Dendritic cell treated with granulocyte-macrophage colony-stimulating factor and Interleukin-4, amounts not matched to agents 40 ng/mL and 50 ng/mL, for 4 days (primary cell): ENCODE measurements around the gene SGCD.

Experiments used
- H3K27ac Mint-ChIP-seq: one replicate; pipeline ENCODE4 v1.8.0; 2022; ENCODE audit warnings: mild to moderate bottlenecking, mixed read lengths
- H3K27me3 Mint-ChIP-seq: one replicate; pipeline ENCODE4 v1.8.0; 2022; ENCODE audit warnings: mild to moderate bottlenecking, mixed read lengths
- H3K36me3 Mint-ChIP-seq: one replicate; pipeline ENCODE4 v1.8.0; 2022; ENCODE audit warnings: low read depth, mixed read lengths
- H3K4me1 Mint-ChIP-seq: one replicate; pipeline ENCODE4 v1.8.0; 2022; ENCODE audit warnings: low read depth, mixed read lengths
- H3K4me3 Mint-ChIP-seq: one replicate; pipeline ENCODE4 v1.8.0; 2022; ENCODE audit warnings: mild to moderate bottlenecking, moderate library complexity, mixed read lengths
- H3K9me3 Mint-ChIP-seq: one replicate; pipeline ENCODE4 v1.8.0; 2022; ENCODE audit warnings: mixed read lengths
- intact Hi-C: fragments of 100-400 bp; cut with micrococcal nuclease; formaldehyde crosslinking; loops from one replicate; pipeline ENCODE4 v1.15.0; 2022

Gene SGCD

DNA sequence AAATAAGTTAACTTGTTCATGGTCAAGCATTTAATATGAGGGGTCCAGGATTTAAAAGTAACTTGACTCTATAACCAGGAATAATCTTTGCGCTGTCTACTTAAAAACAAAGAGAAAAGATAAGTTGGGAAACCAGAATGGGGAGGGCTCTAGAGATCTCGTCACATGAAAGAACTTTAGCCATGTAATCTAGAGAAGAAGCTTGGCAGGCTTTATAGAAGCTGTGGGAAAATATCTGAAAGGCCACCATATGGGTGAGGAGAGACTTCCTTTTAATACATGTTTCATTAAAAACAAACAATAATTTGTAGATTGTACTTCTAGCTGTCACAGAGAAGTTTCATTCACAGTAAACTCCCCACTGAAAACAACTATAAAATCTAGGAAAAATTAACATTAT lies 476.4 kb downstream of the SGCD start:
- no peaks in the 10 kb centered on the region for H3K36me3 Mint-ChIP-seq
- intact Hi-C loops: no loop called here
- H3K9me3 Mint-ChIP-seq: peaks cover 11% of the 10 kb centered on the region
- H3K27ac Mint-ChIP-seq: no peak overlapping the region
- no peaks in the 10 kb centered on the region for H3K27me3 Mint-ChIP-seq
- no peaks in the 10 kb centered on the region for H3K4me1 Mint-ChIP-seq
- H3K4me3 Mint-ChIP-seq: no peak overlapping the region

GRCh38 chr5:156812959-156813358 lies 486.0 kb downstream of the SGCD start:
- peaks cover 1% of the 10 kb centered on the region for H3K27me3 Mint-ChIP-seq
- H3K4me1 Mint-ChIP-seq: no peaks in the 10 kb centered on the region
- H3K4me3 Mint-ChIP-seq: no peak overlapping the region
- intact Hi-C loops: no loop called here
- H3K9me3 Mint-ChIP-seq: no peaks in the 10 kb centered on the region
- H3K36me3 Mint-ChIP-seq: no peaks in the 10 kb centered on the region
- H3K27ac Mint-ChIP-seq: no peak overlapping the region

- intact Hi-C loops: no loop called here
- H3K27me3 Mint-ChIP-seq: peaks cover 1% of the 10 kb centered on the region
Observed at GRCh38 chr5:156815988-156816599, 489.1 kb downstream of the SGCD start.

More at GRCh38 chr5:156815988-156816599, 489.1 kb downstream of the SGCD start:
- Mint-ChIP-seq H3K4me3 (no peak overlapping the region), H3K9me3 (no peaks in the 10 kb centered on the region), H3K36me3 (no peaks in the 10 kb centered on the region), H3K4me1 (no peaks in the 10 kb centered on the region), H3K27ac (no peak overlapping the region)
